Fibroblast of peridontal ligament (primary cell): Measurements from ENCODE around the gene TBC1D22B.
"Not testable (repeated sequence)": the region's sequence is repeated elsewhere in the genome, so short reads cannot be mapped to it uniquely, and the experiment has no call there.

ENCODE experiments used
- DNase-seq: peaks from one replicate; pipeline ENCODE4 v3.0.0-alpha.2; 2010; ENCODE audit errors: extremely low read depth

Gene TBC1D22B

GRCh38 chr6:37265860-37266259 is 8.3 kb downstream of the TBC1D22B start:
- no peak for DNase-seq

- no peak for DNase-seq
These were observed 11.5 kb downstream of the TBC1D22B start for GRCh38 chr6:37269105-37269504.

- no peak for DNase-seq
These were observed 15.4 kb downstream of the TBC1D22B start for GRCh38 chr6:37272834-37273566.

GRCh38 chr6:37273690-37274089 is 16.1 kb downstream of the TBC1D22B start:
- DNase-seq, result no peak

- no peak for DNase-seq
These were observed 17.8 kb downstream of the TBC1D22B start for GRCh38 chr6:37275350-37275749.

- no peak for DNase-seq
These were observed 19.4 kb downstream of the TBC1D22B start for GRCh38 chr6:37277001-37277409.

- peak; percentile 85 for DNase-seq
These were observed 22.0 kb downstream of the TBC1D22B start for GRCh38 chr6:37279366-37280134.

GRCh38 chr6:37280162-37280887 is 22.8 kb downstream of the TBC1D22B start:
- no peak for DNase-seq

GRCh38 chr6:37282371-37282770 is 24.8 kb downstream of the TBC1D22B start:
- DNase-seq, result no peak

- DNase-seq, result no peak
These were observed 25.7 kb downstream of the TBC1D22B start for GRCh38 chr6:37283268-37283667.

- DNase-seq, result peak; percentile 83
These were observed 26.1 kb downstream of the TBC1D22B start for GRCh38 chr6:37283671-37284151.

- no peak for DNase-seq
These were observed 27.2 kb downstream of the TBC1D22B start for GRCh38 chr6:37284781-37285180.

- no peak for DNase-seq
These were observed 28.3 kb downstream of the TBC1D22B start for GRCh38 chr6:37285861-37286311.

GRCh38 chr6:37287519-37288157 is 30.1 kb downstream of the TBC1D22B start:
- no peak for DNase-seq

- no peak for DNase-seq
These were observed 30.7 kb downstream of the TBC1D22B start for GRCh38 chr6:37288247-37288646.

GRCh38 chr6:37289931-37290330 is 32.4 kb downstream of the TBC1D22B start:
- no peak for DNase-seq

- DNase-seq, result no peak
These were observed 35.9 kb downstream of the TBC1D22B start for GRCh38 chr6:37293426-37293825.

GRCh38 chr6:37297637-37298036 is 40.1 kb downstream of the TBC1D22B start:
- not testable (repeated sequence) for DNase-seq

GRCh38 chr6:37298958-37299357 is 41.4 kb downstream of the TBC1D22B start:
- no peak for DNase-seq

GRCh38 chr6:37299990-37300389 is 42.4 kb downstream of the TBC1D22B start:
- DNase-seq, result no peak

- no peak for DNase-seq
These were observed 44.6 kb downstream of the TBC1D22B start for GRCh38 chr6:37302086-37302686.
